Spleen (tissue), 11 donors: Measurements from ENCODE around the gene FOXF2. TPM values are rescaled to one million over a fixed set of nuclear protein-coding genes. Genes with fewer than 3 reads are reported as not detected.

ENCODE experiments used
- DNase-seq: peaks from one replicate; pipeline ENCODE4 v3.0.0-alpha.2; 2020
- H3K27ac ChIP-seq, 8 donors: fragments of 200-600 bp; sonication (generic) in 7 of 8; 1 replicate in 4 of 8; 2 replicates in 4 of 8; pipeline versions ENCODE4 v1.5.0 to v1.8.0; 2016 to 2021; ENCODE audit warnings: inconsistent platforms in 4 of 8, mild to moderate bottlenecking in 4 of 8, moderate library complexity in 1 of 8
- H3K27me3 ChIP-seq, 7 donors: fragments of 200-600 bp; sonication (generic) in 6 of 7; replicated peaks in 1 of 7; 1 replicate in 4 of 7; 2 replicates in 3 of 7; pipeline versions ENCODE4 v1.5.0 to v1.8.0; 2016 to 2021; ENCODE audit warnings: inconsistent platforms in 3 of 7, mild to moderate bottlenecking in 1 of 7
- H3K36me3 ChIP-seq, 6 donors: fragments of 200-600 bp; sonication (generic) in 5 of 6; 1 replicate in 4 of 6; 2 replicates in 2 of 6; pipeline versions ENCODE4 v1.5.0 to v1.8.0; 2016 to 2021; ENCODE audit warnings: inconsistent platforms in 2 of 6
- H3K4me1 ChIP-seq, 6 donors: fragments of 200-600 bp; sonication (generic) in 5 of 6; 1 replicate in 3 of 6; 2 replicates in 3 of 6; pipeline versions ENCODE4 v1.5.0 to v1.8.0; 2016 to 2021; ENCODE audit warnings: inconsistent platforms in 3 of 6
- H3K4me3 ChIP-seq, 8 donors: fragments of 200-600 bp; sonication (generic) in 7 of 8; 1 replicate in 4 of 8; 2 replicates in 4 of 8; pipeline versions ENCODE4 v1.5.0 to v1.8.0; 2016 to 2021; ENCODE audit warnings: inconsistent platforms in 4 of 8, mild to moderate bottlenecking in 4 of 8, moderate library complexity in 2 of 8
- H3K9me3 ChIP-seq, 8 donors: fragments of 200-600 bp; sonication (generic) in 7 of 8; 1 replicate in 4 of 8; 2 replicates in 4 of 8; pipeline versions ENCODE4 v1.5.0 to v1.8.0; 2016 to 2021; ENCODE audit warnings: inconsistent platforms in 4 of 8
- POLR2A ChIP-seq, 3 donors: fragments of 450-650 bp; IDR thresholded peaks; one replicate each; pipeline ENCODE4 v1.5.1; 2017; ENCODE audit warnings: antibody characterized with exemption in 3 of 3, mild to moderate bottlenecking in 1 of 3
- POLR2AphosphoS5 ChIP-seq, 3 donors: sonication (generic); formaldehyde crosslinking; IDR thresholded peaks; one replicate each; pipeline ENCODE4 v1.5.1; 2017; ENCODE audit warnings: antibody characterized with exemption in 3 of 3
- WGBS, 5 donors: extraction: QIAGEN DNeasy Blood & Tissue Kit in 3 of 5; methylation state at CpG; one replicate each; pipeline versions ENCODE4 v1.1.5 to v1.1.7; 2013 to 2018; 5-methylcytosine and 5-hydroxymethylcytosine counted together
- intact Hi-C: fragments of 100-400 bp; cut with DNase I; formaldehyde crosslinking; loops from one replicate; pipeline ENCODE4 v1.15.0; 2023; ENCODE audit warnings: low total_unique reads
- polyA plus RNA-seq, 3 donors: library from polyadenylated mRNA; stranded (reverse); fragments of 200-250 nt; gene quantifications; one replicate each; pipeline ENCODE4 v1.2.1, GENCODE V29; 2013
- total RNA-seq, 7 donors: library from RNA; depleted of rRNA in 3 of 7; stranded (reverse); fragments of >200 nt in 3 of 7; fragmentation: NEBNext Ultra II Directional in 4 of 7; extraction: Animal tissue kit (Norgen Biotek cat#: 25700) in 4 of 7; gene quantifications; one replicate each; pipeline versions ENCODE4 v1.1.0 to v1.2.1, GENCODE V29; 2016 to 2021
- TF ChIP-seq, protein P1 (sequence below), 11 experiments: fragments of 200-600 bp in 7 of 11; fragments of 450-650 bp in 4 of 11; sonication (generic) in 4 of 11; IDR thresholded peaks in 8 of 11; conservative IDR thresholded peaks in 3 of 11; 1 replicate in 7 of 11; 2 replicates in 4 of 11; pipeline versions ENCODE4 v1.4.0 to v1.8.0; 2016 to 2021; ENCODE audit warnings: antibody characterized with exemption in 11 of 11, inconsistent platforms in 4 of 11, mild to moderate bottlenecking in 1 of 11
- donor health status: healthy with polysubstance abuse.
- donor health status: DM: no; HTN: no; CAD: no; lungs with moderate emphysema.
- donor health status: DM: no; HTN: no; CAD: no.
- donor health status: Bipolar disorder and iron deficiency.
- donor health status: healthy.
- donor health status: DM: no; HTN: no; CAD: no.
- donor health status: DM: yes; HTN: yes; CAD: no.

The FOXF2 gene
- total and polyA plus RNA-seq, 10 donors, result not detected

DNA sequence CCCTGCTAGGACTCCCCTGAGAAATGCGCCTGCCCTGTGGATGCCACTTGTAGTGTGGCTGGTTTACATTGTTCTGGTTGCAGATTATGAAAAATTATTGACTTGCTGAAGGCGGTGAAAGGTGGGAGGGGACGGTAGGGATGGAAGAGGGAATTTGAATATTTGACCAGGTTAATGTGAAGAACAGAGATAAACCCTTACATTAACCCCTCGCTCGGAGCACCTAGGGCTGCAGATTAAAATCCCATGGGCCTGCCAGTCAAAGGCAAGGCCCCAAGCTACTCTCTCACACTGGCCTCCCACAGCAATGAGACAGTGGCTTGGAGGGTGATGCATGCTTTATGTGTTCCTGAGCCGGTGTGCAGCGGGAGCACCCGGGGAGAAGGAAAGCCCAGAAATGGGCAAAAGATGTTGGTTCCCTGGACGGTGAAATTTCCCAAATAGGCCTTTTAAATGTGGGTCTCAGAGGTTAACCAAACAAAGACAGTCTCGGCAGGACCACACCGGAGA lies 2.5 kb downstream of the FOXF2 start:
- DNase-seq, result no peak
- WGBS, 5 donors, result 25 to 36% (median 29%) methylated on average over 11 of the region's 11 CpGs
- intact Hi-C loops, result no loop called here
- Histone ChIP-seq H3K4me3 (no peak overlapping the region), H3K27ac (no peak overlapping the region), H3K36me3 (no peaks in the 10 kb centered on the region), H3K27me3 (peaks cover 0 to 100% (median 97%) of the 10 kb centered on the region in 7 donors), H3K4me1 (peaks cover 7 to 60% (median 45%) of the 10 kb centered on the region in 6 donors), H3K9me3 (no peaks in the 10 kb centered on the region)
- TF ChIP-seq POLR2AphosphoS5 (IDR thresholded peaks at IDR 0.05) (no peak), POLR2A (IDR thresholded peaks at IDR 0.05) (no peak)
- TF ChIP-seq, protein P1, sequence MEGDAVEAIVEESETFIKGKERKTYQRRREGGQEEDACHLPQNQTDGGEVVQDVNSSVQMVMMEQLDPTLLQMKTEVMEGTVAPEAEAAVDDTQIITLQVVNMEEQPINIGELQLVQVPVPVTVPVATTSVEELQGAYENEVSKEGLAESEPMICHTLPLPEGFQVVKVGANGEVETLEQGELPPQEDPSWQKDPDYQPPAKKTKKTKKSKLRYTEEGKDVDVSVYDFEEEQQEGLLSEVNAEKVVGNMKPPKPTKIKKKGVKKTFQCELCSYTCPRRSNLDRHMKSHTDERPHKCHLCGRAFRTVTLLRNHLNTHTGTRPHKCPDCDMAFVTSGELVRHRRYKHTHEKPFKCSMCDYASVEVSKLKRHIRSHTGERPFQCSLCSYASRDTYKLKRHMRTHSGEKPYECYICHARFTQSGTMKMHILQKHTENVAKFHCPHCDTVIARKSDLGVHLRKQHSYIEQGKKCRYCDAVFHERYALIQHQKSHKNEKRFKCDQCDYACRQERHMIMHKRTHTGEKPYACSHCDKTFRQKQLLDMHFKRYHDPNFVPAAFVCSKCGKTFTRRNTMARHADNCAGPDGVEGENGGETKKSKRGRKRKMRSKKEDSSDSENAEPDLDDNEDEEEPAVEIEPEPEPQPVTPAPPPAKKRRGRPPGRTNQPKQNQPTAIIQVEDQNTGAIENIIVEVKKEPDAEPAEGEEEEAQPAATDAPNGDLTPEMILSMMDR (IDR thresholded peaks at IDR 0.05 in 8 of 11, conservative IDR thresholded peaks at IDR 0.05 in 3 of 11), result no peak

DNA sequence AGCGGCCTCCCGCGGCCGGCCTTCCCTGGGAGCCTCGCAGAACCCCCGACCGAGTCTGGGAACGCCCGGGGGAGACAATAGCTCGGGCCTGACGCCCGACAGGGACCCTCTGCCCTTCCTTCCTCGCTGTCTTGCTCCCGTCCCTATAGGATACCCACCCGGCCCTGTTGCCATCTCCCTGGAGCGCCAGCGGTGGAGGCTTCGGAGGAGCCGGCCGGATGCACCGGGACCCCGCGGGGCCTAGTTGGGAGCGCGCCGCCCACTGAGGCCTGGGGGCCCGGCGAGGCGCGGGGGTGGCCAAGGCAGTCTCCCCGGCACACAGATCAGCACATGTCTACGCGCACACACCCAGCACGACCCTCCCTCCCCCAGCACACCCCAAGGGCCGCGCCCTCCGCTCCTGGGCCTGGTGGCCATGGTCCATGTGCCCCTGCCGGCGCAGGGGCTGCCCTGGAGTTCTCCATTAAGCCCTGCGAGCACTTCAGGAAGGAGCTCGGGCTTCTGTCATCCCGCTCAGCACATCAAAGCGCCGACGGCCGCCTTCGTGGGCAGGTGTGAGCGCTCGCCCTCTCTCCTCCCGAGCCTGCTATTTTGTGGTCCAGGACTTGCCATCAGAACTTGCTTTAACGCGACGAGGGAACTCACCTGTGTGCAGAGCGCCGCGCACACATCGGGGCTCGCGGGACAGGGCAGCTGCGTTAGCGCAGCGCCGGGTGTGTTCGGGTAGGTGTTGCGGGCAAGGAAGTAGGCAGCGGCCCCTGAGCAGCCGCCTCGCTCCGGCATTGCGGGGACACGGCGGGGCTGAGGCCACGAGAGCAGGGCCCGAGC lies 3.7 kb downstream of the FOXF2 start:
- no peak for TF ChIP-seq POLR2A (IDR thresholded peaks at IDR 0.05)
- TF ChIP-seq, protein P1 (IDR thresholded peaks at IDR 0.05 in 8 of 11, conservative IDR thresholded peaks at IDR 0.05 in 3 of 11), result no peak
- TF ChIP-seq POLR2AphosphoS5 (IDR thresholded peaks at IDR 0.05), result no peak
- Histone ChIP-seq H3K36me3 (no peaks in the 10 kb centered on the region), H3K27me3 (peaks cover 0 to 100% (median 96%) of the 10 kb centered on the region in 7 donors), H3K4me3 (peak overlapping the region; percentile 14 to 60 (median 32)), H3K9me3 (no peaks in the 10 kb centered on the region), H3K27ac (no peak overlapping the region), H3K4me1 (peaks cover 7 to 58% (median 43%) of the 10 kb centered on the region in 6 donors)
- WGBS, 5 donors, result 6 to 12% (median 7%) methylated on average over 48 to 74 of the region's 74 CpGs
- intact Hi-C loops, result no loop called here
- peak; percentile 72 for DNase-seq

DNA sequence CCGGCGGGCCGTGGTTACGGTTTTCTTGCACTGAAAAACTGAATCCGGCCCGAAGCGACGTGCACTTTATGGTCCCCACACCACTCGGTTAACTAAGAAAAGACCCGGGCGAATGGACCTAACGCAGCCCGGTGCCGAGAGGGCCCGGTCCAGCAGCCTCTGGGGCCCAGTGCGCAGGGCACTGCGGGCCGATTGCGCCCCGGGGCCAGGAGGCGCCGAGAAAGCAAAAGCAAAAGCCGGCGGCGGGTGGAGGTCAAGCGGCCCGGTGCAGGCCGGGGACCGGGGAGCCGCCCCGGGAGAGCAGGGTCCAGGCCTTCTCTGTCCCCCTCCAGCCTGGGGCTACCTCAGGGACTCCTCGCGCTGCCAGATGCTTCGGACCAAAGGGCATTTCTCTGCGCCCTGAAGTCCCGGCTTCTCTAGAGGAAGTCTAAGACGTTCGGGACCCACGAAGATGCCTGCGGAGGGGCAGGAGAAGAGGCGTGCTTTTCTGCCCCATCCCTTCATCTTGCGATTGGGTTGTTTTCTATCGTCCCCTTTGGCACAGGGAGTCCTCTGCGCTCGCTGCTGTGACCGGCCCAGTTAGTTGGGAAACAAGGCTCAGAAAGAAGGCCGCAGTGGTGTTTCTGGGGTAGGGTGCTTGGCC lies 4.4 kb downstream of the FOXF2 start:
- intact Hi-C loops, result no loop called here
- no peaks in the 10 kb centered on the region for H3K9me3 ChIP-seq
- no peak overlapping the region for H3K27ac ChIP-seq
- peak overlapping the region; percentile 14 to 60 (median 32) for H3K4me3 ChIP-seq
- 4 to 5% (median 5%) methylated on average over 17 to 47 of the region's 47 CpGs for WGBS, 5 donors
- no peak for DNase-seq
- TF ChIP-seq POLR2AphosphoS5 (IDR thresholded peaks at IDR 0.05) (no peak), POLR2A (IDR thresholded peaks at IDR 0.05) (no peak)
- TF ChIP-seq, protein P1 (IDR thresholded peaks at IDR 0.05 in 8 of 11, conservative IDR thresholded peaks at IDR 0.05 in 3 of 11), result no peak
- H3K4me1 ChIP-seq, result peaks cover 7 to 51% (median 37%) of the 10 kb centered on the region in 6 donors
- peaks cover 0 to 100% (median 91%) of the 10 kb centered on the region in 7 donors for H3K27me3 ChIP-seq
- no peaks in the 10 kb centered on the region for H3K36me3 ChIP-seq
